Osteoblast (primary cell): ENCODE results near the gene VAV3. TPM values are rescaled to one million over a fixed set of nuclear protein-coding genes. Genes with fewer than 3 reads are reported as not detected.

Experiments used
- DNase-seq: peaks from one replicate; pipeline ENCODE4 v3.0.0; 2011; ENCODE audit warnings: low spot score, mixed read lengths; ENCODE audit not compliant: insufficient read length; ENCODE audit errors: missing footprints
- H2AFZ ChIP-seq: 2 replicates; pipeline ENCODE4 v1.6.0; 2011; ENCODE audit warnings: mild to moderate bottlenecking, low read length
- H3K27ac ChIP-seq: 2 replicates; pipeline ENCODE4 v1.5.1; 2011; ENCODE audit warnings: mild to moderate bottlenecking, low read depth, low read length, moderate library complexity
- H3K27me3 ChIP-seq: 2 replicates; pipeline ENCODE4 v1.6.0; 2012; ENCODE audit warnings: mild to moderate bottlenecking, control low read depth, inconsistent platforms, low read length, moderate library complexity; ENCODE audit not compliant: insufficient read depth
- H3K36me3 ChIP-seq: 2 replicates; pipeline ENCODE4 v1.5.1; 2011; ENCODE audit warnings: mild to moderate bottlenecking, low read length, control low read depth, moderate library complexity; ENCODE audit not compliant: insufficient read depth
- H3K4me1 ChIP-seq: 2 replicates; pipeline ENCODE4 v1.5.1; 2011; ENCODE audit warnings: mild to moderate bottlenecking, low read length, control low read depth, moderate library complexity; ENCODE audit not compliant: insufficient read depth
- H3K4me2 ChIP-seq: 2 replicates; pipeline ENCODE4 v1.6.0; 2011; ENCODE audit warnings: mild to moderate bottlenecking, low read length; ENCODE audit not compliant: insufficient read depth
- H3K4me3 ChIP-seq: fragments of 200-600 bp; sonication (generic); 3 replicates; pipeline ENCODE4 v1.5.1; 2012; ENCODE audit warnings: mild to moderate bottlenecking, low read length, inconsistent platforms; ENCODE audit not compliant: insufficient read depth
- H3K79me2 ChIP-seq: 2 replicates; pipeline ENCODE4 v1.6.0; 2012; ENCODE audit warnings: mild to moderate bottlenecking, low read length, control low read depth, inconsistent platforms; ENCODE audit not compliant: insufficient read depth
- H3K9me3 ChIP-seq: 2 replicates; pipeline ENCODE4 v1.5.1; 2011; ENCODE audit warnings: low read depth, low read length, control low read depth
- H4K20me1 ChIP-seq: 2 replicates; pipeline ENCODE4 v1.6.0; 2012; ENCODE audit warnings: mild to moderate bottlenecking, low read length, control low read depth; ENCODE audit not compliant: insufficient read depth
- total RNA-seq: library from RNA; depleted of rRNA; stranded (reverse); fragments of >200 nt; gene quantifications from 2 replicates; pipeline ENCODE4 v1.2.3, GENCODE V29; 2012
- TF ChIP-seq, protein P1 (sequence below): IDR thresholded peaks from 2 replicates; pipeline ENCODE4 v1.5.1; 2011; ENCODE audit warnings: mild to moderate bottlenecking, low read depth, low read length, moderate library complexity; ENCODE audit errors: extremely low read depth

VAV3 gene
- total RNA-seq, 1 donor, result 0.72 TPM

DNA sequence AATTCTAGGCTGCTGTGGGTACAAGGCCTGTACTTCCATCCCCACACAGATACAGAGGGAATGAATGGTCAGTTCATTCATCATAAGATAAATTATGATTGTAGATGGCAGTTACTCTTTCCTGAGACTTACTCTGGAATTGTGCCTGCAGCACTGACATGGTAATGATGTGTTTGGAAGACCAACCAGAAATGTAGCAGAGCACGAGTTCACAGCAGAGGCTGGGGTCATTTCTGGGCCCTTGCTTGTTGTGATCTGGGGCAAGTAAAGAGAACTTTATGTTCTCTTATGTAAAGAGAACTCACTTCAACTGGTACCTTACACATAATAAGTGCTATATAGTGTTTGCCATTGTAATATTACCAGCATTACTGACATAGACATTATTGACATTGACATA lies 412.2 kb downstream of the VAV3 start:
- no peak for DNase-seq

DNA sequence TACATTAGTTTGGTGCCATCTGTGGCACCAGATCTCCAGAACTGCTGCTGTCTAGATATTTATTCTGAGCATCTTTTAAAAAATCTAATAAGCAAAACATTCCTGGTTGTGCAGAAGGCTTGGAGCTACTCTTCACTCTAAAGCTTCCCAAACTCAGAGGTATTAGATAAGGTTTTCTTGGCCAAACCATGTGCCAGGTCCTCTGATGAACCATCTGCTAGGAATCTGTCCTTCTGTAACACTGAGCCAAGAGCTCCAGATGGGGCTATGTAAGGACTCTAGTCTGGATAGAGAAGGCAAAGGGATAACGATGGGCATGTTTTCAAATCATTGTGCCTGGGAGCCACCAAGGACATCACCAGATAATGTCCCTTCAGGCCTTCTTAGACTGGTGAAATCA lies 413.5 kb downstream of the VAV3 start:
- Histone ChIP-seq H3K4me2 (no peak overlapping the region), H4K20me1 (no peaks in the 10 kb centered on the region), H2AFZ (no peak overlapping the region), H3K4me3 (no peak overlapping the region), H3K9me3 (no peaks in the 10 kb centered on the region), H3K27me3 (no peaks in the 10 kb centered on the region), H3K36me3 (no peaks in the 10 kb centered on the region), H3K79me2 (no peaks in the 10 kb centered on the region), H3K27ac (no peak overlapping the region), H3K4me1 (no peaks in the 10 kb centered on the region)
- TF ChIP-seq, protein P1, sequence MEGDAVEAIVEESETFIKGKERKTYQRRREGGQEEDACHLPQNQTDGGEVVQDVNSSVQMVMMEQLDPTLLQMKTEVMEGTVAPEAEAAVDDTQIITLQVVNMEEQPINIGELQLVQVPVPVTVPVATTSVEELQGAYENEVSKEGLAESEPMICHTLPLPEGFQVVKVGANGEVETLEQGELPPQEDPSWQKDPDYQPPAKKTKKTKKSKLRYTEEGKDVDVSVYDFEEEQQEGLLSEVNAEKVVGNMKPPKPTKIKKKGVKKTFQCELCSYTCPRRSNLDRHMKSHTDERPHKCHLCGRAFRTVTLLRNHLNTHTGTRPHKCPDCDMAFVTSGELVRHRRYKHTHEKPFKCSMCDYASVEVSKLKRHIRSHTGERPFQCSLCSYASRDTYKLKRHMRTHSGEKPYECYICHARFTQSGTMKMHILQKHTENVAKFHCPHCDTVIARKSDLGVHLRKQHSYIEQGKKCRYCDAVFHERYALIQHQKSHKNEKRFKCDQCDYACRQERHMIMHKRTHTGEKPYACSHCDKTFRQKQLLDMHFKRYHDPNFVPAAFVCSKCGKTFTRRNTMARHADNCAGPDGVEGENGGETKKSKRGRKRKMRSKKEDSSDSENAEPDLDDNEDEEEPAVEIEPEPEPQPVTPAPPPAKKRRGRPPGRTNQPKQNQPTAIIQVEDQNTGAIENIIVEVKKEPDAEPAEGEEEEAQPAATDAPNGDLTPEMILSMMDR, result no peak
- no peak for DNase-seq

More for the DNA sequence above, 412.2 kb downstream of the VAV3 start:
- H2AFZ ChIP-seq, result no peak overlapping the region
- TF ChIP-seq, protein P1, result no peak
- no peaks in the 10 kb centered on the region for H3K27me3 ChIP-seq
- H3K4me1 ChIP-seq, result no peaks in the 10 kb centered on the region
- no peaks in the 10 kb centered on the region for H3K79me2 ChIP-seq
- no peak overlapping the region for H3K27ac ChIP-seq
- H3K36me3 ChIP-seq, result no peaks in the 10 kb centered on the region
- H3K9me3 ChIP-seq, result no peaks in the 10 kb centered on the region
- H3K4me2 ChIP-seq, result no peak overlapping the region
- no peak overlapping the region for H3K4me3 ChIP-seq
- no peaks in the 10 kb centered on the region for H4K20me1 ChIP-seq

DNA sequence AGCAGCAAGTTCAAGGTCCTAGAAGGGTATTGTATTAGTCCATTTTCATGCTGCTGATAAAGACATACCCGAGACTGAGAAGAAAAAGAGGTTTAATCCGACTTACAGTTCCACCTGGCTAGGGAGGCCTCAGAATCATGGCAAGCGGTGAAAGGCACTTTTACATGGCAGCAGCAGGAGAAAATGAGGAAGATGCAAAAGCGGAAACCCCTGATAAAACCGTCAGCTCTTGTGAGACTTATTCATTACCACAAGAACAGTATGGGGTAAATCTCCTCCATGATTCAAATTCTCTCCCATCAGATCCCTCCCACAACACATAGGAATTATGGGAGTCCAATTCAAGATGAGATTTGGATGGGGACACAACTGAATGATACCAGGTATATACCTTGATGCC lies 414.6 kb downstream of the VAV3 start:
- H3K27ac ChIP-seq, result no peak overlapping the region
- no peak overlapping the region for H2AFZ ChIP-seq
- H3K36me3 ChIP-seq, result no peaks in the 10 kb centered on the region
- H3K9me3 ChIP-seq, result no peaks in the 10 kb centered on the region
- H3K4me1 ChIP-seq, result no peaks in the 10 kb centered on the region
- no peak for DNase-seq
- no peaks in the 10 kb centered on the region for H4K20me1 ChIP-seq
- H3K79me2 ChIP-seq, result no peaks in the 10 kb centered on the region
- H3K4me2 ChIP-seq, result no peak overlapping the region
- H3K4me3 ChIP-seq, result no peak overlapping the region
- TF ChIP-seq, protein P1, result no peak
- no peaks in the 10 kb centered on the region for H3K27me3 ChIP-seq

DNA sequence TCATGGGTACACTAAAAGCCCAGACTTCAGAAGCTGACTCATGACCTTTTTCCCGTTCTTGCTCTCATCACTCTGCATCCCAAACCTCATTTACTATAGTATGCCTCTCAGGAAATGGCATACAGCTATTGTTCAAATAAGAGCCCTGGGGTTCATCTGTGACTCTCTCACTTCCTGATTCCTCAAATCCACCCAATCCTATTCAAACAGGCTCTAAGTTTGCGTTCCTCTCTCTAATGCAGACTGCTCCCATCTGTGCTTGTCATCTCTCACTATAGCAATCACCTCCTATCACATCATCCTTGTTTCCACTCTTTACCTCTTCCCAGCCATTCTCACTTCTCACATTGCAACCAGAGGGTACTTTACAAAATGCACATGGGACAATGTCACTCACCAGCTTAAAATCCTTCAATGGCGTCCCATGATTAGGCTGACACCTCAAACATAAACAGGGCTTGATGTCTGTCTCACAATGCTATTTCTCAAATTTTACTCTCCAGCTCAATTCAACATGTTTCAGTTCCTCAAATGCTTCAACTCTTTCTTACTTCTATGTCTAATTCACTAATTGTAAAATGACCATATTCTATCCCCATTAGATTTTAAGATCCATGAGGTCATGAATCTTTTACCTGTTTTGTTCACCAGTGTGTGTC lies 415.7 kb downstream of the VAV3 start:
- no peaks in the 10 kb centered on the region for H4K20me1 ChIP-seq
- H3K4me1 ChIP-seq, result no peaks in the 10 kb centered on the region
- H3K36me3 ChIP-seq, result no peaks in the 10 kb centered on the region
- no peak overlapping the region for H3K27ac ChIP-seq
- no peak overlapping the region for H3K4me2 ChIP-seq
- no peak for DNase-seq
- H3K4me3 ChIP-seq, result no peak overlapping the region
- no peaks in the 10 kb centered on the region for H3K27me3 ChIP-seq
- no peaks in the 10 kb centered on the region for H3K79me2 ChIP-seq
- no peak overlapping the region for H2AFZ ChIP-seq
- no peaks in the 10 kb centered on the region for H3K9me3 ChIP-seq
- TF ChIP-seq, protein P1, result no peak
